GM19193 (cell line): ENCODE results near the gene TRIM17.

Experiments used
- POLR2A ChIP-seq: IDR thresholded peaks from 4 replicates; pipeline ENCODE4 v1.6.1; 2011; ENCODE audit not compliant: insufficient read depth, insufficient read length; ENCODE audit errors: extremely low read depth

The TRIM17 gene

GRCh38 chr1:228429698-228430097, 13.0 kb upstream of the TRIM17 start:
- no peak for TF ChIP-seq POLR2A

GRCh38 chr1:228429007-228429406, 12.3 kb upstream of the TRIM17 start:
- no peak for TF ChIP-seq POLR2A

GRCh38 chr1:228428412-228428811, 11.8 kb upstream of the TRIM17 start:
- TF ChIP-seq POLR2A = no peak

- TF ChIP-seq POLR2A = no peak
These were observed 10.0 kb upstream of the TRIM17 start for GRCh38 chr1:228426518-228427175.

GRCh38 chr1:228424685-228425660, 8.3 kb upstream of the TRIM17 start:
- TF ChIP-seq POLR2A = no peak

GRCh38 chr1:228423404-228424053, 6.9 kb upstream of the TRIM17 start:
- TF ChIP-seq POLR2A = no peak

- TF ChIP-seq POLR2A = no peak
These were observed 4.5 kb upstream of the TRIM17 start for GRCh38 chr1:228420968-228421826.

- no peak for TF ChIP-seq POLR2A
These were observed 982 bp upstream of the TRIM17 start for GRCh38 chr1:228417483-228418203.

- TF ChIP-seq POLR2A = no peak
These were observed 400 bp upstream of the TRIM17 start for GRCh38 chr1:228417061-228417460.

GRCh38 chr1:228415853-228416216, 826 bp downstream of the TRIM17 start:
- no peak for TF ChIP-seq POLR2A

- no peak for TF ChIP-seq POLR2A
These were observed 1.4 kb downstream of the TRIM17 start for GRCh38 chr1:228415221-228415620.

- TF ChIP-seq POLR2A = no peak
These were observed 2.0 kb downstream of the TRIM17 start for GRCh38 chr1:228414511-228415211.

GRCh38 chr1:228413241-228414010, 3.2 kb downstream of the TRIM17 start:
- no peak for TF ChIP-seq POLR2A
